K562 (cell line): Measurements from ENCODE around the gene CPN2. TPM values are rescaled to one million over a fixed set of nuclear protein-coding genes. Genes with fewer than 3 reads are reported as not detected.

Source experiments
- ESRRB ChIP-seq: fragments of 250-450 bp; sonication (Bioruptor Pico); IDR thresholded peaks from 2 replicates; pipeline ENCODE4 v1.5.0; 2020; ENCODE audit warnings: mild to moderate bottlenecking, moderate library complexity, borderline replicate concordance
- FOXA1 ChIP-seq: fragments of 450-650 bp; IDR thresholded peaks from 2 replicates; pipeline ENCODE4 v1.6.1; 2016; ENCODE audit warnings: mild to moderate bottlenecking, borderline replicate concordance
- HDAC6 ChIP-seq: IDR thresholded peaks from 2 replicates; pipeline ENCODE4 v1.6.1; 2012; ENCODE audit warnings: low read depth, mild to moderate bottlenecking, control low read depth, inconsistent platforms, low read length, moderate library complexity
- JUN ChIP-seq, 2 experiments: sonication (generic) in 1 of 2; formaldehyde crosslinking in 1 of 2; IDR thresholded peaks; 2 replicates each; pipeline versions ENCODE4 v1.6.1 to v1.8.0; 2012 to 2022; ENCODE audit warnings: borderline replicate concordance in 2 of 2, mild to moderate bottlenecking in 2 of 2, improper control_type of control experiment in 1 of 2, low read depth in 1 of 2, low read length in 1 of 2, missing genetic modification reagents in 1 of 2
- NFIC ChIP-seq: fragments of 450-650 bp; IDR thresholded peaks from 2 replicates; pipeline ENCODE4 v1.6.1; 2017; ENCODE audit warnings: mild to moderate bottlenecking, inconsistent platforms
- OTX1 ChIP-seq: fragments of 450-650 bp; formaldehyde crosslinking; IDR thresholded peaks from 2 replicates; pipeline ENCODE4 v1.4.0; 2022; ENCODE audit warnings: mild to moderate bottlenecking
- RBFOX2 ChIP-seq: fragments of 200-400 bp; formaldehyde crosslinking; IDR thresholded peaks from 2 replicates; pipeline ENCODE4 v1.6.1; 2017; ENCODE audit warnings: low read depth, mild to moderate bottlenecking, low read length, moderate library complexity
- U2AF1 ChIP-seq: fragments of 200-400 bp; formaldehyde crosslinking; optimal IDR thresholded peaks from 2 replicates; pipeline ENCODE3; 2017; ENCODE audit warnings: mild to moderate bottlenecking, low read depth, low read length, moderate library complexity
- polyA plus RNA-seq, 8 experiments: library from polyadenylated mRNA; depleted of rRNA in 4 of 8; stranded (reverse) in 5 of 8; unstranded in 3 of 8; fragments of >200 nt; fragmentation: Nextera tagmentation in 2 of 8; fragmentation: Illumina TruSeq in 1 of 8; extraction: Ambion mirVana in 2 of 8; extraction: Trizol in 1 of 8; gene quantifications; 2 replicates each; pipeline versions ENCODE4 v1.2.1 to v1.2.3, GENCODE V29; 2011 to 2014; ENCODE audit warnings: inconsistent platforms in 1 of 8, missing spikeins in 1 of 8
- total RNA-seq, 7 experiments: library from RNA; depleted of rRNA in 6 of 7; stranded (reverse); fragments of >200 nt in 6 of 7; fragmentation: Illumina TruSeq in 2 of 7; extraction: Trizol in 2 of 7; gene quantifications; 2 replicates each; pipeline versions ENCODE4 v1.2.1 to v1.2.3, GENCODE V29; 2011 to 2021; ENCODE audit warnings: low replicate concordance in 1 of 7
- TF ChIP-seq, protein P1 (sequence below), 2 experiments: fragments of 450-650 bp in 1 of 2; sonication (generic) in 1 of 2; formaldehyde crosslinking in 1 of 2; IDR thresholded peaks; 2 replicates each; pipeline versions ENCODE4 v1.7.1 to v1.9.0; 2016 to 2022; ENCODE audit warnings: inconsistent platforms in 1 of 2, mild to moderate bottlenecking in 1 of 2, missing genetic modification reagents in 1 of 2
- TF ChIP-seq, protein P2 (sequence below), 2 experiments: IDR thresholded peaks; 2 replicates each; pipeline ENCODE4 v1.6.1; 2011; ENCODE audit warnings: borderline replicate concordance in 1 of 2, control low read depth in 1 of 2, low read depth in 1 of 2, low read length in 1 of 2, mild to moderate bottlenecking in 1 of 2, mixed read lengths in 1 of 2, moderate library complexity in 1 of 2; ENCODE audit not compliant: insufficient read depth in 1 of 2, insufficient read length in 1 of 2, poor library complexity in 1 of 2, severe bottlenecking in 1 of 2; ENCODE audit errors: extremely low read depth in 1 of 2
- TF ChIP-seq, protein P3 (sequence below): fragments of 200-400 bp; formaldehyde crosslinking; IDR thresholded peaks from 2 replicates; pipeline ENCODE4 v1.6.1; 2017; ENCODE audit warnings: mild to moderate bottlenecking, low read depth, low read length, moderate library complexity

Gene CPN2
- total and polyA plus RNA-seq, 9 of the 15 experiments (the other 6 are each of a cell fraction or from before 2014, with no cell fraction given) = not detected

DNA sequence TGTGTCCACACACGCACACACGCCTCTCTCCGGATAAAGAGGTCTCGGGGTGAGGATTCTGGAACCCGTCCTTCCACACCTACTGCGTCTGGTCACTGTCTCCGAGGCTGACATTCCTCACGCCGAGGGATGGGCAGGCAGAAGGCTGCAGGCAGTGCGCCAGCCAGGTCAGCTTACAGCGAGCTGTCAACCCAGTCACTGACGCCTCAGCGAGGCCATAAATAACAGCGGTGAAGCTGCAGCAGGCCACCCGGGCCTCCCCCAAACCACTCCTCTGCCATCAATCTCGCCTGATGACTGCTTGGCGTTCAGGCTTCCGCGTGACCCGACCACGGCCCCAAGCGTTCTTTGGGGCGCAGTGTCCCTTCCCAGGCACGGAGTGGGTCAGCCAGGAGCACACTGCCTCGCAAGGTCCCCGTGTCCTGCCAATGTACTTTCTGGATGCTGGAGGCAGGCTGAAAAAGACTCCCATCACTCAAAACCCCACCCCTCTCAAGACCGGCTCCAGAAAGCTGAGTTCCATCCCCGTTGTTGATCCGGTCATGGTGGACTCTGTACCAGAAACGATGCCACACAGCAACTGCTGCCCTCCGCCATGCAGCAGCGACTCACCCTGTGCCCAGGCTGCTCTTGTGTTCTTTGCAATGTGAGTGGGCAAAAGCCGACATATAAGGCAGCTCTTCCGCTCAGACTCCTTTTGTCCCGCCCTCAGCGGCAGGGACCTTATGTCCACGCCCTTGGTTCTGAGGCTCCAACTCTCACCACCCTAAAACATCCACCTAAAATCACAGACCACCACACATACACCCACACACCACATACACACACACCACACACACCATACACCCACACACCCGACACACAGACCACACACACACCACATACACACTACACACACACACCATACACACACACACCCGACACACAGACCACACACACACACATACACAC, 27.1 kb downstream of the CPN2 start (continued):
- TF ChIP-seq, protein P1, sequence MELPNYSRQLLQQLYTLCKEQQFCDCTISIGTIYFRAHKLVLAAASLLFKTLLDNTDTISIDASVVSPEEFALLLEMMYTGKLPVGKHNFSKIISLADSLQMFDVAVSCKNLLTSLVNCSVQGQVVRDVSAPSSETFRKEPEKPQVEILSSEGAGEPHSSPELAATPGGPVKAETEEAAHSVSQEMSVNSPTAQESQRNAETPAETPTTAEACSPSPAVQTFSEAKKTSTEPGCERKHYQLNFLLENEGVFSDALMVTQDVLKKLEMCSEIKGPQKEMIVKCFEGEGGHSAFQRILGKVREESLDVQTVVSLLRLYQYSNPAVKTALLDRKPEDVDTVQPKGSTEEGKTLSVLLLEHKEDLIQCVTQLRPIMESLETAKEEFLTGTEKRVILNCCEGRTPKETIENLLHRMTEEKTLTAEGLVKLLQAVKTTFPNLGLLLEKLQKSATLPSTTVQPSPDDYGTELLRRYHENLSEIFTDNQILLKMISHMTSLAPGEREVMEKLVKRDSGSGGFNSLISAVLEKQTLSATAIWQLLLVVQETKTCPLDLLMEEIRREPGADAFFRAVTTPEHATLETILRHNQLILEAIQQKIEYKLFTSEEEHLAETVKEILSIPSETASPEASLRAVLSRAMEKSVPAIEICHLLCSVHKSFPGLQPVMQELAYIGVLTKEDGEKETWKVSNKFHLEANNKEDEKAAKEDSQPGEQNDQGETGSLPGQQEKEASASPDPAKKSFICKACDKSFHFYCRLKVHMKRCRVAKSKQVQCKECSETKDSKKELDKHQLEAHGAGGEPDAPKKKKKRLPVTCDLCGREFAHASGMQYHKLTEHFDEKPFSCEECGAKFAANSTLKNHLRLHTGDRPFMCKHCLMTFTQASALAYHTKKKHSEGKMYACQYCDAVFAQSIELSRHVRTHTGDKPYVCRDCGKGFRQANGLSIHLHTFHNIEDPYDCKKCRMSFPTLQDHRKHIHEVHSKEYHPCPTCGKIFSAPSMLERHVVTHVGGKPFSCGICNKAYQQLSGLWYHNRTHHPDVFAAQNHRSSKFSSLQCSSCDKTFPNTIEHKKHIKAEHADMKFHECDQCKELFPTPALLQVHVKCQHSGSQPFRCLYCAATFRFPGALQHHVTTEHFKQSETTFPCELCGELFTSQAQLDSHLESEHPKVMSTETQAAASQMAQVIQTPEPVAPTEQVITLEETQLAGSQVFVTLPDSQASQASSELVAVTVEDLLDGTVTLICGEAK (IDR thresholded peaks at IDR 0.05) = no peak
- TF ChIP-seq, protein P1 (CRISPR knock-in tag; IDR thresholded peaks at IDR 0.05) = no peak
- TF ChIP-seq HDAC6 = peak; percentile 88; the same call in 1 of the 2 replicates
- 0 out of 2 replicates have a peak, but pooled peaks have one; percentile 35 for TF ChIP-seq JUN (IDR thresholded peaks at IDR 0.05; ENCODE audit: borderline replicate concordance, low read depth, low read length)
- no peak for TF ChIP-seq JUN (CRISPR knock-in tag; IDR thresholded peaks at IDR 0.05; ENCODE audit: borderline replicate concordance)
- TF ChIP-seq U2AF1 = no peak
- TF ChIP-seq, protein P2, sequence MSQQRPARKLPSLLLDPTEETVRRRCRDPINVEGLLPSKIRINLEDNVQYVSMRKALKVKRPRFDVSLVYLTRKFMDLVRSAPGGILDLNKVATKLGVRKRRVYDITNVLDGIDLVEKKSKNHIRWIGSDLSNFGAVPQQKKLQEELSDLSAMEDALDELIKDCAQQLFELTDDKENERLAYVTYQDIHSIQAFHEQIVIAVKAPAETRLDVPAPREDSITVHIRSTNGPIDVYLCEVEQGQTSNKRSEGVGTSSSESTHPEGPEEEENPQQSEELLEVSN (IDR thresholded peaks at IDR 0.05; ENCODE audit: borderline replicate concordance in 1 of 2, extremely low read depth in 1 of 2, insufficient read depth in 1 of 2, insufficient read length in 1 of 2, low read depth in 1 of 2, low read length in 1 of 2, poor library complexity in 1 of 2, severe bottlenecking in 1 of 2) = peak; percentile 26 to 41
- no peak for TF ChIP-seq FOXA1
- TF ChIP-seq, protein P3, sequence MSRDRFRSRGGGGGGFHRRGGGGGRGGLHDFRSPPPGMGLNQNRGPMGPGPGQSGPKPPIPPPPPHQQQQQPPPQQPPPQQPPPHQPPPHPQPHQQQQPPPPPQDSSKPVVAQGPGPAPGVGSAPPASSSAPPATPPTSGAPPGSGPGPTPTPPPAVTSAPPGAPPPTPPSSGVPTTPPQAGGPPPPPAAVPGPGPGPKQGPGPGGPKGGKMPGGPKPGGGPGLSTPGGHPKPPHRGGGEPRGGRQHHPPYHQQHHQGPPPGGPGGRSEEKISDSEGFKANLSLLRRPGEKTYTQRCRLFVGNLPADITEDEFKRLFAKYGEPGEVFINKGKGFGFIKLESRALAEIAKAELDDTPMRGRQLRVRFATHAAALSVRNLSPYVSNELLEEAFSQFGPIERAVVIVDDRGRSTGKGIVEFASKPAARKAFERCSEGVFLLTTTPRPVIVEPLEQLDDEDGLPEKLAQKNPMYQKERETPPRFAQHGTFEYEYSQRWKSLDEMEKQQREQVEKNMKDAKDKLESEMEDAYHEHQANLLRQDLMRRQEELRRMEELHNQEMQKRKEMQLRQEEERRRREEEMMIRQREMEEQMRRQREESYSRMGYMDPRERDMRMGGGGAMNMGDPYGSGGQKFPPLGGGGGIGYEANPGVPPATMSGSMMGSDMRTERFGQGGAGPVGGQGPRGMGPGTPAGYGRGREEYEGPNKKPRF = no peak
- 0 out of 2 replicates have a peak, but pooled peaks have one; percentile 39 for TF ChIP-seq OTX1
- TF ChIP-seq RBFOX2 = peak; percentile 62
- TF ChIP-seq ESRRB (CRISPR knock-in tag) = no peak
- TF ChIP-seq NFIC = peak; percentile 81
